GM19467 (cell line): Measurements from ENCODE around the gene UCK1.
A peak's percentile ranks its signal among the peaks of the same experiment; 100 is the strongest.

Source experiments
- ATAC-seq: cut with Tn5 transposase; IDR thresholded peaks from one replicate; pipeline ENCODE4 v1.9.1; 2021; ENCODE audit warnings: mild to moderate bottlenecking, moderate library complexity; ENCODE audit not compliant: unreplicated experiment

UCK1 gene

GRCh38 chr9:131530920-131531832 lies at the start of gene UCK1:
Gene UCK1, minus strand, starts transcription at chr9:131531263. Its CDS starts 89 bp downstream, at chr9:131531174.
- ATAC-seq, result peak; percentile 75

- no peak for ATAC-seq
Measured at GRCh38 chr9:131580358-131580757, 49.3 kb upstream of the UCK1 start.

DNA sequence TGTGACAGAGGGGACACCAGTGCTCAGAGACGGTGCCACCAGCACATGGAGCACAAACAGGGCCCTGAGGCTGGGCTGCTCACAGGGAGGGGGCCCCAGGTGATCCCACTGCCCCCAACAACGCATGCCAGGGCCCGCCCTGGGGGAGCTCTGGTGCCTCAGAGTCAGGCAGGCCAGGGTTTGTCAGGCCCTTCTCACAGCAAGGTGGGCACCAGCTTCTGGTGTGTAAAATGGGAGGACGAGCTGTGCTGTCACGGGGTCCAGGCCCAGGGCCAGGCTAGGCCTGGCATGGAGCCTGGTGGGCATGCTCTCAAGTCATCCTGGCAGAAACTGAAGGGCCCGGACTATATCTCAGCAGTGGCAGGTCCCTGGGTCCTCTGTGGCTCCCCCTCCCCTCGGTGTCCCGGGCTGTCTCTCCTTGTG lies 48.7 kb upstream of the UCK1 start:
- ATAC-seq, result no peak

GRCh38 chr9:131578731-131579504 lies 47.9 kb upstream of the UCK1 start:
- ATAC-seq, result no peak

GRCh38 chr9:131578021-131578420 lies 47.0 kb upstream of the UCK1 start:
- ATAC-seq, result no peak

DNA sequence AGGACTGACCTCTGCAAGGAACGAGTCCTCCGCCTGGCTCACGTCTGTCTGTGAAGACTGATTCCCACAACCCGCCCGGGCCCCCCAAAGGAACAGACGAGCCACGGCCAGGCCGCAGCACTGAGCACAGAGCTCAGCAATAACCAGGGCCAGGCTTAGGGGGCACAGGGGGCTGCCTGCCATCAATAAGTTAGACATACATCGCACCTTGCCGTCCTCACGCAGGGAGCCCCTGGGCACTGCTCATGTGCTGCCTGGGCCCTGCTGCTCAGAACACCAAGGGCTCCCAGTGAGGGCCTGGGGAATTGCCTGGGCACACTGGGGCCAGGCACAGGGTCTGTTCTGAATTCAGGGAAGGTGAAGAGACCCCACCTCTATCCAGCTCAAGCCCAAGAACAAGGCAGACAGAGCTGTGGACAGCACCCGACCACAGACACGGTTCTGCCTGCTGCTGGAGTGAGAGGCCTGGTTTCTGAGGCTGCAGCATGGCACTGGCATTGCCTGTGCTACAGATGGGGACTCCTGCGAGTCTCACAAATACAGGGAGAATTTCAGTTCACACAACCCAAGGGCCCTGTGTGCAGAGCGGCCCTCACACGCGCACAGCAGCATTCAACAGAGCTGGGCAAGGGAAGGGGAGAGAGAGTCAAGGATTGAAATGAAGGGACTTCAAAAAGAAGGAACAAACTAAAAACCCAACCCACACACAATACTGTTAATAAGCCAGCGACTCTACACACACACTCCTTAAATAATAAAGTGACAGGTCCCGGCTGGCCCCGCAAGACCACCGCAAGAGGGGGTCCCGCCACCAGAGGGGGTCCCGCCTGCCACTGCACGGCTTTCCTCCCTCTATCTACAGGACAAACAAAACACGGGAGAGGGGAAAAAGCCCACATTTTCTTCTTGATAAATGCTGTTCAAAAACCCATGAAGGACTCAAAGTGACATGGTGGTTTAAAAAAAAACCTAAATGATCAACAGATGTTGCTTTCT lies 46.2 kb upstream of the UCK1 start:
- ATAC-seq, result no peak

DNA sequence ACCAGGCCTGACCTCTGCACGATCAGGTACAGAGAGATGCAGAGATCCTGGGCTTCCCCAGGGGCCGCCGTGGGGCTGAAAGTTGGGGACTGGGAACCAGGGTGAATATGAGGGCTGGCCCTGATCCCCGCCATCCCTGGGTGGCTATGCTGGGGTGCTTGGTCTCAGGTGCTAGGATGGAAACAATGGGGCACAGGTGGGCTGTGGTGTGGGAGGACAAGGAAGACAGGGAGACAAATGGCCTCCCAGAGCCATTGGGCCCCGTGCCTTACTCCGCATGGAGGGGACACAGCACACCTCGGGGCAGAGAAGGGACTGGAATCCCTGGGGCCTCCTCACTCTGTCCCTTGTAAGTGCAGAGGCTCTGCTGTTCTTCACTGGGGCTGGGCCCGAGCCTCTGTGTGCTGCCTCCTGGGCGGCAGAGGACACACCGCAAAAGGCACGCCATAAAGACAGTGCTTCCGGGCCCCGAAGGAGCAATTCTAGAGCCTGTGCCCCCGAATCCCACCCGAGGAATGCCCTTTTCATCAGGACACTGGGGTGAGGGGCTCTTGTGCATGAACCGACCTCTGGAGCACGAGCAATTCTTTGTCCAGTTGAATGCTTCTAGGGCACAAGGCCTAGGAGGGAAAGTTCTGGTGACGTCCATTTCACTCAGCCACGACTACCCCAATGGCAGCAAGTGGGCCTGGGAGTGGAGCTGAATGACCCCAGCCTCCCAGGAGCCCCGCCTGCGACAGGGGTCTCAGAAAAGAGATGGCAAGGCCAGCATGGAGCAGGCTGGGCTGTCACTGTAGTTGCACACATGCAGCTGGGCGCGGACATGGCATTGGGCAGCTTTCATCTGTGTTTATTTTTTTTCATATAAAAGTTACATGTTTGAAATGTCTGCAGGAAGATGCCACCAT lies 45.1 kb upstream of the UCK1 start:
- ATAC-seq, result no peak

DNA sequence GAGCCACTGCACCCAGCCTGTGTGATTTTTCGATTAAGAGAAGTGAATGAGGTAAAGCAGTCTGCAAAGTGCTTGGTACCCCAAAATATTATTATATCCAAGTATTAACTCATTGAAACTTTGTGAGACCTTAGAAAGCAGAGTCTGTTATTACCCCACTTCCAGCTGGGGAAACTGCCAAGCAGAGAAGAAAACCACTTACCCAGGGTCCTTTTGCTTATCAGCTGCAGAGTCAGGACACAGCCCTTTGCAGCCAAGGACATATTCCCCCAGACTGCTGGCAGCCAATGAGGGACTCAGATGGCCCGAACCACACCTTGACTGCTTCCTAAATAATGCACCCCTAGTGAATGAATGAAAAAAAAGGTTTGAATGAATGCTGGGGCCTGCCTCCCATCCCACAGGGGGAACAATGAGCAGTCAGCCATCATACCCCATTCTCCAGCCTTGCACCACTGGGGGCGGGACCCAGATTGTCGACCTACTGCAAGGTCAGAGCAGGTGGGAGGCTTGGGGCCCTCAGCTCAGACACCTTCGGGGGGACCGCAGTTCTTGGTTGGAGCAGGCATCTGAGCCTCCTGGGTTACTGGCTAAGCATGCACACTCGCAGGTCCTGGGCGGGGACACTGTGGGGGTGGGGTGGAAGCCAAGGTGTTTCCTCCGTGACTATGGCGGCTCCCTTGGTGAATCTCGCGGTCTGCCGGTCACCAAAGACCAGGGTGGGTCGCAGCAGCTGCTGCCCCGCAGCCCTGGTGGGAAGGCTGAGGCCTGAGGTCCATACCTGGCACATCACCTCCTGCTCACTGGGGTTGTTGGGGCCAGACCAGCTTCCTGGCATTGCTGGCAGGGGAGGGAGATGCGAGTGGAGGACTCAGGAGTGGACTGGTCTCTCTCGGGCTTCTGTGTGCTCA lies 43.9 kb upstream of the UCK1 start:
- no peak for ATAC-seq

GRCh38 chr9:131567910-131568309 lies 36.8 kb upstream of the UCK1 start:
- ATAC-seq, result no peak

- ATAC-seq, result no peak
Measured at GRCh38 chr9:131566158-131566557, 35.1 kb upstream of the UCK1 start.

GRCh38 chr9:131565369-131565768 lies 34.3 kb upstream of the UCK1 start:
- ATAC-seq, result no peak

GRCh38 chr9:131562032-131562959 lies 31.2 kb upstream of the UCK1 start:
- ATAC-seq, result no peak

DNA sequence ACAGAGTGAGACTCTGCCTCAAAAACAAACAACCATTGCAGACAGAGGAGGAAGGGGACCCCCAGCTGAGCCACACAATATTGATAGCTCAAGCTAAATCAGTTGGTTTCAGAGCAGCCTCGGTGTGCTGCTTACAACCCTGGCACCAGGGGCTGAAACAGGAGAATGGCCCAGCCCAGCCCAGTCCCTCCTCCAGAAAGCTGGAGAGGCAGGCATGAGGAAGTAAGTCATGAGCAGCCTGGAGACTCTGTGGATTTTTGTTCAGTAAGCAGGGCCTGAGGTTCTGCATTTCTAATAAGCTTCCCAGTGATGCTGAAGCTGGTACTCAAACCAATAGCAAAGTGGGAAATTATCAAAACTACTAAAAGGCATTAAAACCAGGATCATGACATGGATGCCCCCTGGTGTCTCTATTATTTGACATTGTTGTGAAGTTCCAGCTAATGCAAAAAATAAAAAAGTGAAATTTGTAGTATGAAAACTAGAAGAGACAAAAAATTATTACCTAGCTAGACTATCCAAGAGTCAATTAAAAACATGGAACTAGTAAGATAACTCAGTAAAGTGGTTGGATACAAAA lies 28.4 kb upstream of the UCK1 start:
- no peak for ATAC-seq

- ATAC-seq, result no peak
Measured at GRCh38 chr9:131557855-131558548, 26.9 kb upstream of the UCK1 start.

GRCh38 chr9:131555841-131556673 lies 25.0 kb upstream of the UCK1 start:
- no peak for ATAC-seq
